Spleen (tissue), 11 donors: Measurements from ENCODE around the gene GPR152. TPM values are rescaled to one million over a fixed set of nuclear protein-coding genes. Genes with fewer than 3 reads are reported as not detected.
"Not testable (repeated sequence)": the region's sequence is repeated elsewhere in the genome, so short reads cannot be mapped to it uniquely, and the experiment has no call there.

ENCODE experiments used
- DNase-seq: peaks from one replicate; pipeline ENCODE4 v3.0.0-alpha.2; 2020
- H3K27ac ChIP-seq, 8 donors: fragments of 200-600 bp; sonication (generic) in 7 of 8; 1 replicate in 4 of 8; 2 replicates in 4 of 8; pipeline versions ENCODE4 v1.5.0 to v1.8.0; 2016 to 2021; ENCODE audit warnings: inconsistent platforms in 4 of 8, mild to moderate bottlenecking in 4 of 8, moderate library complexity in 1 of 8
- H3K27me3 ChIP-seq, 7 donors: fragments of 200-600 bp; sonication (generic) in 6 of 7; replicated peaks in 1 of 7; 1 replicate in 4 of 7; 2 replicates in 3 of 7; pipeline versions ENCODE4 v1.5.0 to v1.8.0; 2016 to 2021; ENCODE audit warnings: inconsistent platforms in 3 of 7, mild to moderate bottlenecking in 1 of 7
- H3K36me3 ChIP-seq, 6 donors: fragments of 200-600 bp; sonication (generic) in 5 of 6; 1 replicate in 4 of 6; 2 replicates in 2 of 6; pipeline versions ENCODE4 v1.5.0 to v1.8.0; 2016 to 2021; ENCODE audit warnings: inconsistent platforms in 2 of 6
- H3K4me1 ChIP-seq, 6 donors: fragments of 200-600 bp; sonication (generic) in 5 of 6; 1 replicate in 3 of 6; 2 replicates in 3 of 6; pipeline versions ENCODE4 v1.5.0 to v1.8.0; 2016 to 2021; ENCODE audit warnings: inconsistent platforms in 3 of 6
- H3K4me3 ChIP-seq, 8 donors: fragments of 200-600 bp; sonication (generic) in 7 of 8; 1 replicate in 4 of 8; 2 replicates in 4 of 8; pipeline versions ENCODE4 v1.5.0 to v1.8.0; 2016 to 2021; ENCODE audit warnings: inconsistent platforms in 4 of 8, mild to moderate bottlenecking in 4 of 8, moderate library complexity in 2 of 8
- H3K9me3 ChIP-seq, 8 donors: fragments of 200-600 bp; sonication (generic) in 7 of 8; 1 replicate in 4 of 8; 2 replicates in 4 of 8; pipeline versions ENCODE4 v1.5.0 to v1.8.0; 2016 to 2021; ENCODE audit warnings: inconsistent platforms in 4 of 8
- POLR2A ChIP-seq, 3 donors: fragments of 450-650 bp; IDR thresholded peaks; one replicate each; pipeline ENCODE4 v1.5.1; 2017; ENCODE audit warnings: antibody characterized with exemption in 3 of 3, mild to moderate bottlenecking in 1 of 3
- POLR2AphosphoS5 ChIP-seq, 3 donors: sonication (generic); formaldehyde crosslinking; IDR thresholded peaks; one replicate each; pipeline ENCODE4 v1.5.1; 2017; ENCODE audit warnings: antibody characterized with exemption in 3 of 3
- WGBS, 5 donors: extraction: QIAGEN DNeasy Blood & Tissue Kit in 3 of 5; methylation state at CpG; one replicate each; pipeline versions ENCODE4 v1.1.5 to v1.1.7; 2013 to 2018; 5-methylcytosine and 5-hydroxymethylcytosine counted together
- intact Hi-C: fragments of 100-400 bp; cut with DNase I; formaldehyde crosslinking; loops from one replicate; pipeline ENCODE4 v1.15.0; 2023; ENCODE audit warnings: low total_unique reads
- polyA plus RNA-seq, 3 donors: library from polyadenylated mRNA; stranded (reverse); fragments of 200-250 nt; gene quantifications; one replicate each; pipeline ENCODE4 v1.2.1, GENCODE V29; 2013
- total RNA-seq, 7 donors: library from RNA; depleted of rRNA in 3 of 7; stranded (reverse); fragments of >200 nt in 3 of 7; fragmentation: NEBNext Ultra II Directional in 4 of 7; extraction: Animal tissue kit (Norgen Biotek cat#: 25700) in 4 of 7; gene quantifications; one replicate each; pipeline versions ENCODE4 v1.1.0 to v1.2.1, GENCODE V29; 2016 to 2021
- TF ChIP-seq, protein P1 (sequence below), 11 experiments: fragments of 200-600 bp in 7 of 11; fragments of 450-650 bp in 4 of 11; sonication (generic) in 4 of 11; IDR thresholded peaks in 8 of 11; conservative IDR thresholded peaks in 3 of 11; 1 replicate in 7 of 11; 2 replicates in 4 of 11; pipeline versions ENCODE4 v1.4.0 to v1.8.0; 2016 to 2021; ENCODE audit warnings: antibody characterized with exemption in 11 of 11, inconsistent platforms in 4 of 11, mild to moderate bottlenecking in 1 of 11
- donor health status: healthy with polysubstance abuse.
- donor health status: DM: no; HTN: no; CAD: no; lungs with moderate emphysema.
- donor health status: DM: no; HTN: no; CAD: no.
- donor health status: Bipolar disorder and iron deficiency.
- donor health status: healthy.
- donor health status: DM: no; HTN: no; CAD: no.
- donor health status: DM: yes; HTN: yes; CAD: no.

GPR152 gene
- total and polyA plus RNA-seq, 10 donors = 0.10 TPM; not detected in 9

GRCh38 chr11:67468456-67468758 lies 15.9 kb upstream of the GPR152 start:
- Histone ChIP-seq H3K4me3 (peak overlapping the region; percentile 94 to 99 (median 95)), H3K9me3 (no peaks in the 10 kb centered on the region), H3K36me3 (peaks cover 0 to 11% (median 0%) of the 10 kb centered on the region in 6 donors), H3K27ac (peak overlapping the region; percentile 71 to 98 (median 92)), H3K27me3 (no peaks in the 10 kb centered on the region), H3K4me1 (peaks cover 27 to 67% (median 59%) of the 10 kb centered on the region in 6 donors)
- TF ChIP-seq POLR2AphosphoS5 (IDR thresholded peaks at IDR 0.05) = no peak
- TF ChIP-seq, protein P1, sequence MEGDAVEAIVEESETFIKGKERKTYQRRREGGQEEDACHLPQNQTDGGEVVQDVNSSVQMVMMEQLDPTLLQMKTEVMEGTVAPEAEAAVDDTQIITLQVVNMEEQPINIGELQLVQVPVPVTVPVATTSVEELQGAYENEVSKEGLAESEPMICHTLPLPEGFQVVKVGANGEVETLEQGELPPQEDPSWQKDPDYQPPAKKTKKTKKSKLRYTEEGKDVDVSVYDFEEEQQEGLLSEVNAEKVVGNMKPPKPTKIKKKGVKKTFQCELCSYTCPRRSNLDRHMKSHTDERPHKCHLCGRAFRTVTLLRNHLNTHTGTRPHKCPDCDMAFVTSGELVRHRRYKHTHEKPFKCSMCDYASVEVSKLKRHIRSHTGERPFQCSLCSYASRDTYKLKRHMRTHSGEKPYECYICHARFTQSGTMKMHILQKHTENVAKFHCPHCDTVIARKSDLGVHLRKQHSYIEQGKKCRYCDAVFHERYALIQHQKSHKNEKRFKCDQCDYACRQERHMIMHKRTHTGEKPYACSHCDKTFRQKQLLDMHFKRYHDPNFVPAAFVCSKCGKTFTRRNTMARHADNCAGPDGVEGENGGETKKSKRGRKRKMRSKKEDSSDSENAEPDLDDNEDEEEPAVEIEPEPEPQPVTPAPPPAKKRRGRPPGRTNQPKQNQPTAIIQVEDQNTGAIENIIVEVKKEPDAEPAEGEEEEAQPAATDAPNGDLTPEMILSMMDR (IDR thresholded peaks at IDR 0.05 in 8 of 11, conservative IDR thresholded peaks at IDR 0.05 in 3 of 11) = no peak
- TF ChIP-seq POLR2A (IDR thresholded peaks at IDR 0.05) = no peak
- intact Hi-C loops = no loop called here
- WGBS, 5 donors = 3 to 8% (median 4%) methylated on average over 5 to 6 of the region's 6 CpGs
- no peak for DNase-seq

- intact Hi-C loops = no loop called here
- no peak for DNase-seq
Measured at GRCh38 chr11:67468056-67468455, 15.5 kb upstream of the GPR152 start.

GRCh38 chr11:67466962-67467771 lies 14.6 kb upstream of the GPR152 start:
- peak in 1 of 3 donors; percentile 22 for TF ChIP-seq POLR2AphosphoS5 (IDR thresholded peaks at IDR 0.05)
- TF ChIP-seq, protein P1 (IDR thresholded peaks at IDR 0.05 in 8 of 11, conservative IDR thresholded peaks at IDR 0.05 in 3 of 11) = no peak
- H3K27ac ChIP-seq = peak overlapping the region in 5 of 8 donors; percentile 94 to 98 (median 96)
- peak overlapping the region in 2 of 8 donors; percentile 95 to 99 for H3K4me3 ChIP-seq
- intact Hi-C loops = no loop called here
- H3K4me1 ChIP-seq = peaks cover 27 to 79% (median 62%) of the 10 kb centered on the region in 6 donors
- H3K27me3 ChIP-seq = no peaks in the 10 kb centered on the region
- no peaks in the 10 kb centered on the region for H3K9me3 ChIP-seq
- H3K36me3 ChIP-seq = peaks cover 0 to 11% (median 0%) of the 10 kb centered on the region in 6 donors
- 79 to 81% (median 80%) methylated on average over 11 of the region's 11 CpGs for WGBS, 5 donors
- DNase-seq = no peak

More at GRCh38 chr11:67468056-67468455, 15.5 kb upstream of the GPR152 start:
- TF ChIP-seq POLR2AphosphoS5 (IDR thresholded peaks at IDR 0.05) (no peak), POLR2A (IDR thresholded peaks at IDR 0.05) (no peak)
- TF ChIP-seq, protein P1 (IDR thresholded peaks at IDR 0.05 in 8 of 11, conservative IDR thresholded peaks at IDR 0.05 in 3 of 11) = no peak
- Histone ChIP-seq H3K9me3 (no peaks in the 10 kb centered on the region), H3K4me1 (peaks cover 27 to 70% (median 62%) of the 10 kb centered on the region in 6 donors), H3K27me3 (no peaks in the 10 kb centered on the region), H3K36me3 (peaks cover 0 to 11% (median 0%) of the 10 kb centered on the region in 6 donors), H3K27ac (peak overlapping the region; percentile 71 to 98 (median 92)), H3K4me3 (peak overlapping the region; percentile 94 to 99 (median 95))
- 45 to 67% (median 58%) methylated on average over 5 of the region's 5 CpGs for WGBS, 5 donors

GRCh38 chr11:67466367-67466766 lies 13.8 kb upstream of the GPR152 start:
- Histone ChIP-seq H3K27me3 (no peaks in the 10 kb centered on the region), H3K36me3 (peaks cover 0 to 11% (median 0%) of the 10 kb centered on the region in 6 donors), H3K9me3 (no peaks in the 10 kb centered on the region), H3K4me1 (peaks cover 27 to 86% (median 62%) of the 10 kb centered on the region in 6 donors), H3K4me3 (no peak overlapping the region), H3K27ac (peak overlapping the region in 6 of 8 donors; percentile 91 to 98 (median 96))
- no peak for TF ChIP-seq POLR2A (IDR thresholded peaks at IDR 0.05)
- peak in 1 of 3 donors; percentile 13 for TF ChIP-seq POLR2AphosphoS5 (IDR thresholded peaks at IDR 0.05)
- TF ChIP-seq, protein P1 (IDR thresholded peaks at IDR 0.05 in 8 of 11, conservative IDR thresholded peaks at IDR 0.05 in 3 of 11) = no peak
- WGBS, 5 donors = 70 to 88% (median 82%) methylated on average over 2 to 5 of the region's 5 CpGs
- intact Hi-C loops = no loop called here
- DNase-seq = no peak

- peaks cover 0 to 11% (median 0%) of the 10 kb centered on the region in 6 donors for H3K36me3 ChIP-seq
- peak overlapping the region in 5 of 8 donors; percentile 41 to 82 (median 57) for H3K4me3 ChIP-seq
- peak overlapping the region; percentile 89 to 98 (median 95) for H3K27ac ChIP-seq
- intact Hi-C loops, DNase-seq, H3K27me3 ChIP-seq, H3K9me3 ChIP-seq: not testable (repeated sequence)
- peaks cover 27 to 94% (median 65%) of the 10 kb centered on the region in 6 donors for H3K4me1 ChIP-seq
- WGBS, 5 donors = 81 to 92% (median 88%) methylated on average over 2 of the region's 2 CpGs
Measured at GRCh38 chr11:67465530-67465929, 13.0 kb upstream of the GPR152 start.
